Keratinocyte (primary cell): ENCODE results near the gene UXS1. TPM values are rescaled to one million over a fixed set of nuclear protein-coding genes. Genes with fewer than 3 reads are reported as not detected.

Experiments used
- DNase-seq: peaks from one replicate; pipeline ENCODE4 v3.0.0-alpha.2; 2011; ENCODE audit warnings: low read depth, missing footprints, low spot score
- FAIRE-seq: peaks from 2 replicates; lab custom pipeline; 2011; peaks lifted over from hg19 to GRCh38; lab: Jason Lieb, UNC
- H2AFZ ChIP-seq: 2 replicates; pipeline ENCODE4 v1.6.0; 2012; ENCODE audit warnings: low read length, control low read depth, inconsistent platforms; ENCODE audit not compliant: control insufficient read depth
- H3K27ac ChIP-seq: 2 replicates; pipeline ENCODE4 v1.5.1; 2011; ENCODE audit warnings: low read length; ENCODE audit not compliant: control insufficient read depth, insufficient read depth
- H3K27me3 ChIP-seq: 3 replicates; pipeline ENCODE4 v1.6.0; 2011; ENCODE audit warnings: low read length; ENCODE audit not compliant: control insufficient read depth, insufficient read depth; ENCODE audit errors: extremely low read depth
- H3K36me3 ChIP-seq, 2 experiments: 2 replicates in 1 of 2; 3 replicates in 1 of 2; pipeline ENCODE4 v1.5.1; 2011; ENCODE audit warnings: low read length in 2 of 2, mild to moderate bottlenecking in 1 of 2; ENCODE audit not compliant: control insufficient read depth in 2 of 2, insufficient read depth in 2 of 2; ENCODE audit errors: extremely low read depth in 1 of 2
- H3K4me1 ChIP-seq: 3 replicates; pipeline ENCODE4 v1.5.1; 2011; ENCODE audit warnings: low read length; ENCODE audit not compliant: control insufficient read depth, insufficient read depth; ENCODE audit errors: extremely low read depth
- H3K4me2 ChIP-seq: 3 replicates; pipeline ENCODE4 v1.6.0; 2011; ENCODE audit warnings: low read depth, low read length; ENCODE audit not compliant: control insufficient read depth, insufficient read depth; ENCODE audit errors: extremely low read depth
- H3K4me3 ChIP-seq, 3 experiments: fragments of 200-600 bp in 1 of 3; sonication (generic) in 1 of 3; 2 replicates in 2 of 3; 3 replicates in 1 of 3; pipeline ENCODE4 v1.5.1; 2011 to 2016; ENCODE audit warnings: low read length in 3 of 3, mild to moderate bottlenecking in 3 of 3, control low read depth in 2 of 3, inconsistent platforms in 1 of 3, low read depth in 1 of 3, mixed read lengths in 1 of 3, mixed run types in 1 of 3, moderate library complexity in 1 of 3; ENCODE audit not compliant: control insufficient read depth in 2 of 3, insufficient read depth in 2 of 3; ENCODE audit errors: extremely low read depth in 1 of 3
- H3K79me2 ChIP-seq: 2 replicates; pipeline ENCODE4 v1.6.0; 2012; ENCODE audit warnings: low read length; ENCODE audit not compliant: control insufficient read depth, insufficient read depth
- H3K9ac ChIP-seq: 3 replicates; pipeline ENCODE4 v1.6.0; 2011; ENCODE audit warnings: low read length; ENCODE audit not compliant: control insufficient read depth, insufficient read depth; ENCODE audit errors: extremely low read depth
- H3K9me1 ChIP-seq: 3 replicates; pipeline ENCODE4 v1.6.0; 2011; ENCODE audit warnings: low read length; ENCODE audit not compliant: control insufficient read depth, insufficient read depth; ENCODE audit errors: extremely low read depth
- H3K9me3 ChIP-seq: 2 replicates; pipeline ENCODE4 v1.5.1; 2012; ENCODE audit warnings: low read depth, low read length; ENCODE audit not compliant: control insufficient read depth
- H4K20me1 ChIP-seq: 3 replicates; pipeline ENCODE4 v1.6.0; 2011; ENCODE audit warnings: low read length; ENCODE audit not compliant: control insufficient read depth, insufficient read depth; ENCODE audit errors: extremely low read depth
- EZH2 ChIP-seq: IDR thresholded peaks from one replicate; pipeline ENCODE4 v1.6.1; 2012; ENCODE audit warnings: inconsistent platforms, mild to moderate bottlenecking, low read length, moderate library complexity
- dilution Hi-C: fragments of 300-500 bp; cut with MboI; formaldehyde crosslinking; loops from one replicate; pipeline ENCODE4 v1.7.0; 2020; ENCODE audit warnings: low sequenced_read_pairs; ENCODE audit not compliant: extremely low pct_ligation_motif_present
- polyA plus RNA-seq, 5 experiments: library from polyadenylated mRNA; depleted of rRNA in 3 of 5; stranded (reverse) in 3 of 5; stranded (forward) in 1 of 5; unstranded in 1 of 5; fragments of >200 nt; gene quantifications; 1 replicate in 1 of 5; 2 replicates in 3 of 5; 3 replicates in 1 of 5; pipeline versions ENCODE4 v1.2.1 to v1.2.3, GENCODE V29; 2011 to 2012; ENCODE audit warnings: missing spikeins in 2 of 5, low read depth in 1 of 5, low replicate concordance in 1 of 5
- TF ChIP-seq, protein P1 (sequence below), 3 experiments: IDR thresholded peaks in 1 of 3; conservative IDR thresholded peaks in 1 of 3; optimal IDR thresholded peaks in 1 of 3; 2 replicates in 2 of 3; 3 replicates in 1 of 3; pipeline versions ENCODE3 to v1.5.1; 2011; ENCODE audit warnings: low read length in 3 of 3, mild to moderate bottlenecking in 3 of 3, moderate library complexity in 2 of 3, control low read depth in 1 of 3, inconsistent platforms in 1 of 3; ENCODE audit not compliant: insufficient read depth in 2 of 3; ENCODE audit errors: extremely low read depth in 1 of 3

The UXS1 gene
- polyA plus RNA-seq, 1 donor (not counting 4 experiments of a cell fraction or from before 2014, with no cell fraction given), result 43.5 TPM

DNA sequence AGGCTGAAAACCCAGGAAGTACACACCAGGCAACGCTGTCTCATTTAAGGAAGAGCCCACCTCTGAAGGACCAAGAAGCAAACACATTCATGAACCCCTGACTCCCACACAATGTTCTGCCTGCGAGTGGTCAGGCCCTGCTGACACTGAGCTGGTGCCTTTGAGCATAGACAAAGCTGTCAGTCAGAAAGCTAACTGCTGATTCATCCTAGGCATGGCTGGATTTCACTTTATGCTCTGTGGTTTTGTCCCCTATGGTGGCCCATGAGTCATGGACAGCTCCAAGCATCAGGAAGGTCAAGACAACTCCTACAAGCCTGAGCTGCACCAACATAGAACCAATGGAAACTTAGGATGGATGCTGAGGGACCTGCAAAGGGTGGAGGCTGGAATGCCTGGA, 78.9 kb downstream of the UXS1 start:
- H3K79me2 ChIP-seq, result no peaks in the 10 kb centered on the region
- H2AFZ ChIP-seq, result no peak overlapping the region
- no peaks in the 10 kb centered on the region for H3K9me1 ChIP-seq
- DNase-seq (no peak), FAIRE-seq (peak; percentile 36)
- peaks cover 4 to 21% of the 10 kb centered on the region in 2 experiments for H3K36me3 ChIP-seq
- H3K27ac ChIP-seq, result no peak overlapping the region
- H3K4me3 ChIP-seq, result no peak overlapping the region
- H3K27me3 ChIP-seq, result no peaks in the 10 kb centered on the region
- TF ChIP-seq, protein P1, sequence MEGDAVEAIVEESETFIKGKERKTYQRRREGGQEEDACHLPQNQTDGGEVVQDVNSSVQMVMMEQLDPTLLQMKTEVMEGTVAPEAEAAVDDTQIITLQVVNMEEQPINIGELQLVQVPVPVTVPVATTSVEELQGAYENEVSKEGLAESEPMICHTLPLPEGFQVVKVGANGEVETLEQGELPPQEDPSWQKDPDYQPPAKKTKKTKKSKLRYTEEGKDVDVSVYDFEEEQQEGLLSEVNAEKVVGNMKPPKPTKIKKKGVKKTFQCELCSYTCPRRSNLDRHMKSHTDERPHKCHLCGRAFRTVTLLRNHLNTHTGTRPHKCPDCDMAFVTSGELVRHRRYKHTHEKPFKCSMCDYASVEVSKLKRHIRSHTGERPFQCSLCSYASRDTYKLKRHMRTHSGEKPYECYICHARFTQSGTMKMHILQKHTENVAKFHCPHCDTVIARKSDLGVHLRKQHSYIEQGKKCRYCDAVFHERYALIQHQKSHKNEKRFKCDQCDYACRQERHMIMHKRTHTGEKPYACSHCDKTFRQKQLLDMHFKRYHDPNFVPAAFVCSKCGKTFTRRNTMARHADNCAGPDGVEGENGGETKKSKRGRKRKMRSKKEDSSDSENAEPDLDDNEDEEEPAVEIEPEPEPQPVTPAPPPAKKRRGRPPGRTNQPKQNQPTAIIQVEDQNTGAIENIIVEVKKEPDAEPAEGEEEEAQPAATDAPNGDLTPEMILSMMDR (optimal IDR thresholded peaks at IDR 0.05 in 1 of 3, IDR thresholded peaks at IDR 0.05 in 1 of 3, conservative IDR thresholded peaks at IDR 0.05 in 1 of 3; ENCODE audit: extremely low read depth in 1 of 3, insufficient read depth in 2 of 3, low read length in 3 of 3), result no peak
- no peak for TF ChIP-seq EZH2
- no peaks in the 10 kb centered on the region for H3K4me1 ChIP-seq
- dilution Hi-C loops, result no loop called here
- no peaks in the 10 kb centered on the region for H4K20me1 ChIP-seq
- no peak overlapping the region for H3K9ac ChIP-seq
- H3K4me2 ChIP-seq, result no peak overlapping the region
- no peaks in the 10 kb centered on the region for H3K9me3 ChIP-seq

DNA sequence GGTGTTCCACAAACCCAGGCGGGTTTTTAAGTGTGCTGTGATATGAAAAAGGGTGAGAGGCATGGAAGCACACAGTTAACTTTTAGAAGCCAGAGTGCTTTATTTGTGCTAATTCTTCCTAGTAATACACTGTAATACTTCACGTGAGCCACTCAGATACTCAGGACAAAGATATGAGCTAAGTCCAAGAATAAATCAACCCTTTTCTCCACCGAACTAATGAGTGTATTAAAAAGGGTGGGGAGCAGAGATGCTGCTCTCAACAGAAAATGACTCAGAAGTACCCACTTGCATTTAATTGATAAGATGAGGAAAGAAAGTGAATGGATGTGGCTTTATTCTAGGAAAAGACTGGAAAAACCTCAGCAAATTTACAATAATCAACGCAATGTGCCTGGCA, 79.9 kb downstream of the UXS1 start:
- dilution Hi-C loops, result no loop called here
- H3K4me3 ChIP-seq, result no peak overlapping the region
- H3K27ac ChIP-seq, result no peak overlapping the region

More for the DNA sequence above, 79.9 kb downstream of the UXS1 start:
- Histone ChIP-seq H3K9ac (no peak overlapping the region), H3K9me1 (no peaks in the 10 kb centered on the region), H2AFZ (no peak overlapping the region), H3K79me2 (no peaks in the 10 kb centered on the region), H3K4me2 (no peak overlapping the region), H3K36me3 (peaks cover 3 to 28% of the 10 kb centered on the region in 2 experiments), H3K27me3 (no peaks in the 10 kb centered on the region), H4K20me1 (no peaks in the 10 kb centered on the region), H3K4me1 (no peaks in the 10 kb centered on the region), H3K9me3 (no peaks in the 10 kb centered on the region)
- DNase-seq (no peak), FAIRE-seq (no peak)
- TF ChIP-seq EZH2, result no peak
- TF ChIP-seq, protein P1 (optimal IDR thresholded peaks at IDR 0.05 in 1 of 3, IDR thresholded peaks at IDR 0.05 in 1 of 3, conservative IDR thresholded peaks at IDR 0.05 in 1 of 3; ENCODE audit: extremely low read depth in 1 of 3, insufficient read depth in 2 of 3, low read length in 3 of 3), result no peak
